DMS 273 (cell line): ENCODE measurements around the gene TYSND1.
"Not testable (repeated sequence)": the region's sequence is repeated elsewhere in the genome, so short reads cannot be mapped to it uniquely, and the experiment has no call there.

Experiments used
- DNase-seq: peaks from one replicate; lab custom pipeline; 2025; ENCODE audit not compliant: unreplicated experiment; lab: John Stamatoyannopoulos, UW

The TYSND1 gene

DNA sequence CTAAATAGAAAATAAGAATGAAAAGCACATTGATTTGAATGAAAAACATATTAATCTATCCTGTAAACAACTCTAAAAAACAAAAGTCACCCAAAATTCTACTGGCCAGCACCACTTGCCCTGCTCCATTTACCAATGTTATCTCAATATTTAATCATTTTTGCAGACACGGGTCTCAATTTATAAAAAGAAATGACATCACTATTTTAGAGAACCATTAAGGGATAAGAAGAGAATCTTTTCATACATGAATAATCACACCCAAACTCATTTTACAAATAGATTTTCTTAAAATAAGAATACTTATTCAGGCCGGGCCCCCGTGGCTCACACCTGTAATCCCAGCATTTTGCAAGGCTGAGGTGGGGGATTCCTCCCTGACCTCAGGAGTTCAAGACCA lies 19.9 kb upstream of the TYSND1 start:
- no peak for DNase-seq

DNA sequence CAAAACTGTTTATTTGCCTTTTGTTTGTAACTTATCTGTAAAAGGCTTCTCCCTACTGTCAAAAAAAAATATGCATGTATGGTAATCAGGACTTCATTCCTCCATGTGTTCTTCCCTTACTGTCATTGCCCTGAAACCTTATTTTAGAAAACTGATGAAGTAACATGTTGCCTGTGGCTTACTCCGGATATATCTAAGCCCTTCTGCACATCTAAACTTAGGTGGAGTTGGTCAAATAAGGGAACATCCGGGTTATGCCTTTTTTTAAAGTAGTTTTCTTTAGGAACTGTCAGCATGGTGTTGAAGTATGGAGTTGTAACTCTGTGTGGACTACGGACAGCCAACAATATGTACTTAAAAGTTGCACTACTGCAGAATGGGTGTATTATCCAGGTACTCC lies 17.7 kb upstream of the TYSND1 start:
- no peak for DNase-seq

DNA sequence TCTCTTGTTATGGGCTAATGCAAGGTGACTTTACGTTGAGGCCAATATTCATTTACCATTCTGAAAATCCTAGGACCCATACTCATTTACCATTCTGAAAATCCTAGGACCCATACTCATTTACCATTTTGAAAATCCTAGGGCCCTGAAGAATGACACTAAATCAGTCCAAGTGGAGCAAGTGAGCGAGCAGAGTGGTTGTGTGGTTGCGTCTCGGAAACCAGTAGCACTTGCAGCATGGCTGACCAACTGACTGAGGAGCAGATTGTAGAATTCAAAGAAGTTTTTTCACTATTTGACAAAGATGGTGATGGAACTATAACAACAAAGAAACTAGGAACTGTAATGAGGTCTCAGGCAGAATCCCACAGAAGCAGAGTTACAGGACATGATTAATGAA lies 16.9 kb upstream of the TYSND1 start:
- DNase-seq = no peak

DNA sequence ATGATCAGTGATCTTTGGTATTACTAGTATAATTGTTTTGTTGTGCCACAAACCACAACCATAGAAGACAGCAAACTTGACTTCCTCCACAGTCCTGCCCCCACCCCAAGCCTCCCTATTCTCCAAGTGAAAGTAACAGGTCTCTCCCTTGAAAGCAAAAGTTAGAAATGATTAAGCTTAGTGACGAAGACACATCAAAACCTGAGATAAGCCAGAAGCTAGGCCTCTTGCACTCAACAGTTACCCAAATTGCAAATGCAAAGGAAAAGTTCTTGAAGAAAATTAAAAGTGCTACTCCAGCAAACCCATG lies 16.3 kb upstream of the TYSND1 start:
- DNase-seq = no peak

DNA sequence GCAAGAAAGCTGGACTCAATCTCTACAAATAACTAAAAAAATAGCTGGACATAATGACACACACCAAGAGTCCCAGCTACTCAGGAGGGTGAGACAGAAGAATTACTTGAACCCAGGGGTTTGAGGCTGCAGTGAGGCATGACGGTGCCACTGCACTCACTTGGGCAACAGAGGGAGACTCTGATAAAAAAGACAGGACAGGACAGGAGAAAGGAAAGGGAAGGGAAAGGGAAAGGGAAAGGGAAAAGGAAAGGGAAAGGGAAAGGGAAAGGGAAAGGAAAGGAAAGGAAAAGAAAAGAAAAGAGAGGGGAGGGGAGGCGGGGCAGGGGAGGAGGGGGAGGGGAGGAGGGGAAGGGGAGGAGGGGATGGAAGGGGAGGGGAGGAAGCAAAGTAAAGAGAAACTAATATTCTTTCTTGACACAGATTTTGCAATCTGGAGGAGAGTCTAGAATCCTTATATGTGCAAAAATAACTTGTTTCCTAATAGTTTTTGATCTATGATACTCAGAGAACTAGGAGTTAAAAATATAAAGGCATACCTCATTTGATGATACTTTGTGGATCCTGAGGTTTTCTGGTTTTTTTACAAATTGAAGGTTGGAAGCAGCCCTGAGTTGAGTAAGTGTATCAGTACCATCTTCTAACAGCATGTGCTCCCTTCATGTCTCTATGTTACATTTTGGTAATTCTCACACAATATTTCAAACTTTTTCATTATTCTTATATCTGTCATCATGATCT lies 15.8 kb upstream of the TYSND1 start:
- no peak for DNase-seq

DNA sequence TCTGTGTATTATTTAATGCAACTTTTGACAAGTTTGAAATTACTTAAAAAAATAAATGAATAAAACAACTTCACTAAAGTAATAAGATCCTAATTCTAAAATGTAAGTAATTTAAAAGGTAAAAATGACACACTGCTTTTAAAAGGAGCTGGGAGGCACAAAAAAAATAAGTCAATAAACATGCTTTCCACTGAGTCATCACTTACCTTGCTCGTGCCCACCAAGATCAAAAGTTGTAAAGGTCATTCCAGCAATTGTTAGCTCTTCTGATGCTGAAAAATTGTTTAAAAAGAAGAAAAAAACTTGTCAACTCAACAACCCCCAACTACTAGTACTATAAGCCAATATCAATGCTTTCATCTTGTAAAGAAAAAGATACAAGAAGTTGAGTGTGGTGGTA lies 14.3 kb upstream of the TYSND1 start:
- no peak for DNase-seq

DNA sequence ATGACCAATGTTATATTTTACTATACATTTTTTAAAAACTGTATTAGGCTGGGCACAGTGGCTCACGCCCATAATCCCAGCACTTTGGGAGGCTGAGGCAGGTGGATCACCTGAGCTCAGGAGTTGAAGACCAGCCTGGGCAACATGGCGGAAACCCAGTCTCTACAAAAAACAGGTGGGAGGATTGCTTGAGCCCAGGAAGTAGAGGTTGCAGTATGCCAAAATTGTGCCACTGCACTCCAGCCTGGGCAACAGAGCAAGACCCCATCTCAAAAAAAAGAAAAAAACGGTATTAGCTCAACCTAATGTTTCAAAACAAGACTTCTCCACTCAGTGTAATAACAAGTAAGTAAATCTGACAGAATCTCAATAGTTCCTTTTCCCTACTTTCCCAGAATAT lies 12.9 kb upstream of the TYSND1 start:
- DNase-seq = not testable (repeated sequence)

DNA sequence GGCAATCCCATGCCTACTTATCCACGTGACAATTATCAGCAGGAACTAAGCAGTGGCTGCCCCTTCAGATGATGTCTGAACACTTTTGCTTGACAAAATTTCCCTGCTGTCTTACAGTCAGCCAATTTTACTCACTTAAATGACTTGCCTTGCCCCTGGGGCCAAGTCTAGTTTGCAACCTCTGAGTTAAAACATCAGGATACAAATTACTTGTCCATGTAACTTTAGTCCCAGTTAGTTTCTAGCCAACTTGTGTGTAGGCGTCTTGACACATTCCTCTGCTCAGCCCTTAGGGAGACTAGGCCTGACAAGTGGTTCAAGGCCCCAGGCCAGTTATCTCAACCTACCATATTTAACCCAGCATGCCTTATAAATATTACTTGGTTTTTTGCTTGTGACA lies 11.6 kb upstream of the TYSND1 start:
- no peak for DNase-seq

DNA sequence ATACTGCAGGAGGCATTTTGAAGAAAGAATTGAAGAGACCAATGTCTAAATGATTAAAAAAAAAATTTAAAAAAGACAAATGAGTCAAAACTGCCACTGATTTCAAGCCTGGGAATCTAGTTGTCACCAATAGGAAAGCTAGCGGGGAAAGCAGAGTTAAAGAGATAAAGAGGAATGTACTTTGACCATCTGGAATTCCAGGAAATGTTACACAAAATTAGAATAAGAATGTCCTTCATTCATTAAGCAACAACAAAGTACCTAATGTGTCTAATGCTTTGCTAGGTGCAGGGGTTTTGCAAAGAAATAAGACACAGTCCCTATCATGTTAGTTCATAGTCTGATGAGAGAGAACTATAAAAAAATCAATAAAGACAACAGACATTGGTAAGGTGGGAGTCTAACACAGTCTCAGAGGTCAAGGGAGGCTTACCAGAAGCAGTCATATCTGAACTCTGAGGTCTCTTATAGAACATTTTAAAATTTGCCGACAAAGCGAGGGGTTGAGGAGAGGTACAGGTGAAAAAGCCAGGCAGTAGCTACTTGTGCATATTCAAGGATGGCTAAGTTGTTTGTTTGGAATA lies 8.8 kb upstream of the TYSND1 start:
- DNase-seq = no peak

DNA sequence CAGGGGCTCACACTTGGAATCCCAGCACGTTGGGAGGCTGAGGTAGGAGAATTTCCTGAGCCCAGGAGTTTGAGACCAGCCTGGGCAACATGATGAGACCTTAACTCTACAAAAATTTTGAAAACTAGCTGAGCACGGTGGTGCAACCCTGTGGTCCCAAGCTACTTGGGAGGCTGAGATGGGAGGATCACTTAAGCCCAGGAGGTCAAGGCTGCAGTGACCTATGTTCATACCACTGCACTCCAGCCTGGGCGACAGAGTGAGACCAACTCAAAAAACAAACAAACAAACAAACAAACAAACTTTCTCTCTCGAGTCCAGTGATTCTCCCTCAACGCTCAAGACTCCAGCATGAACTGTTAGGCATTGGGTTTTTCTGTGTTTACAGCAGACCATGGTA lies 2.0 kb upstream of the TYSND1 start:
- no peak for DNase-seq

DNA sequence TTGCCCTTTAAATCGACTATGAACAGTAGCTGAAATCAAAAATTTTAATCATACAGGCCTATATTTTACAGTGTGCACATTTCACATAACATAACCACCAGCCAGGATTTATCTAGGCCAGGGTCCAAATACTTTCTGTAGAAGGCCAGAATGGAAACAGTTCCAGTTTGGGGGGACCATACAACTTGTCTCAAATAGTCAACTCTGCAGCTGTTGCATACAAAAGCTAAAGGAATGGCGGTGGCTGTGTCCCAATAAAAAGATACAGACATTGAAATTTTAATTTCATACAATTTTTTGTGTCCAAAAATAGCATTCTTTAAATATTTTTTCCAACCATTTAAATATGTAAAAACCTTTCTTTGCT lies 742 bp upstream of the TYSND1 start:
- DNase-seq = no peak

DNA sequence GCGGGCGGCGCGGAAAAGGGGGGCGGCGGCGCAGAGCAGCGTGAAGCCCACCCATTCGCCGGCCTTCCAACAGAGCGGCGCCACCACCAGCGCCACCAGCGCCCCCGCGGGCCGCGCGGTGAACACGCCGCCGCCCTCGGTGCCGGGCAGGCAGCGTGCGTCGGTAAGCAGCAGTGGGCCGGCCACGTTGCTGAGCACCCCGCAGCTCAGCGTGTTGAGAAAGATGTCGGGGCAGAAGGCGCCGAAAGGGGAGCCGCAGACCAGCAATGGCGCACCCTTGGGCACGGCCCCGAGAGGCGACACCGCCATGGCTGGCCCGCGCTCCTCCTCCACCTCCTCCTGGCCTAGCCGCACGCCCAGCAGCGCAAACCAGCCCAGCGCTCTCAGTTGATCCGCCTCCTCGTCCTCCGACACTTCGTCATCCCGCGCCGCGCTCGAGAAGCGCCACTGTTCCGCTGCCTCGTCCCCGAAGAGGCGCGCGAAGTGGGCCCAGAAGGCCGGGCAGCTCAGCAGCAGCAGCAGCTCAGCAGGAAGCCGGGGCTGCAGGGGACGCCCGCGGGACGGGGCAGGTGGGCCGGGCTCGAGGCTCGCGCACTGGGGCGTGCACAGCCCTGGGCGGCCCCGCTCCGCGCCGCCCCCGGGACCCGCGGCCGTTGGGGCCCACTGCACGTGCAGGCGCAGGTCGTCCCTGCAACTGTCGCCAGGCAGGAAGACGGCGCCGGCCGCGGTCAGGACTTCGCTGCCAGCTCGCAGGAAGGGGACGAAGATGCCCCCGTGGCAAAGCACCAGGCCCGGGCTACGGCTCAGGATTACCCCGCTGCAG lies 623 bp downstream of the TYSND1 start:
- peak; percentile 79 for DNase-seq

DNA sequence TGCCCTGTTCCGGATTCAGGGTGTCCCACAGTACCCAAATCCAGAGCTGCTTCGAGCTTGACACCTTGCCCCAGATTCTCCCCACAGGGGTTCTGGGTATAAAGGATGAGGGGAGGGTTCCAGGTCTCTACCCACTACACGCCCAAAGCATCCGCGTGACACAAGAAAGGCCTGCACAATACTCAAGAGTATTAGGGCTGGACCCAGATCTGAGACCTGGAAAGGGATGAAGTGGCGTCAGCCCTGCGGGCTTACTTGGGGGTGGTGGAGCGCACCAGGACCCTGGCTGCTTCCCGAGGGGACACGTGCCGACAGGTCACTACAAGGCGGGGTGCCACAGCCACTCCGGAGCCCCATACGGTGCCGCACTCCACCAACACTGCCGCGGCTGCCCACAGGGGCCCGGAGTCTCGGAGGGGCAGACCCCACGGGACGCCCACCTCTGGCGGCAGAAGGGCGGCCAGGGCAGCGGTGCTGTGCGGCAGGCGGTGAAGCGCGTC lies 1.3 kb downstream of the TYSND1 start:
- peak; percentile 43 for DNase-seq

DNA sequence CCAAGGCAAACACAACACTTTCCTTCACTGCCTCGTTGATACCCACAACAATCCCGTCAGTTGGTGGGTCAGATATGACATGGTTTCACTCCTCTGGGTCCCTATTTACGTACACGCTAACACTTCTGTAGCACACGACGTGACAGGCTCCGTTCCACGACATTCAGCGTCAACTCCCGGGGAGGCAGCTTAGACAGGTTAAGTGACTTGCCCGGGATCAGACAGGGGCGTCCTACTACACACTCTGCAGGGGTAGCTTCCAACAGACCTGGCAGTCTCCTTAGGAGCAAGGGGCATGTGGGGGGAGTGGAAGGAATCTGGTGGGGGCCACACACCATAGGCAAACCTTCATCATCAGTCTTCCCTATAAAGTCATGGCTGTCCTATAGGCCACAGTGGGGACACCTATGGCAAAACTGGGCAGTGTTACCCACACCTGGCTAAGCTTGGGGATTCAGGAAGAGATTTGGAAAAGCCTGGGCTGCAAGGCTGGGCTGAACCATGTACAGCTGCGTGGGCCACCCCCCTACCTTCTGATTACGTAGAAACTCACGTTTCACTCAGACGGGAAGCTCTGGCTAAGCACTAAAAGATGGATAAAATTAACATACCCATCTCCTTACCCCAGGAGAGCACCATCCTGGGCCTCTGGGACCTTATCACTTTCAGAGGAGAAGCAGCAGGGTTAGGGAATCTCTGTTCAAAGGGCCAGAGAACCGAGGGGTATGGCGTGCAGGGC lies 2.0 kb downstream of the TYSND1 start:
- no peak for DNase-seq

DNA sequence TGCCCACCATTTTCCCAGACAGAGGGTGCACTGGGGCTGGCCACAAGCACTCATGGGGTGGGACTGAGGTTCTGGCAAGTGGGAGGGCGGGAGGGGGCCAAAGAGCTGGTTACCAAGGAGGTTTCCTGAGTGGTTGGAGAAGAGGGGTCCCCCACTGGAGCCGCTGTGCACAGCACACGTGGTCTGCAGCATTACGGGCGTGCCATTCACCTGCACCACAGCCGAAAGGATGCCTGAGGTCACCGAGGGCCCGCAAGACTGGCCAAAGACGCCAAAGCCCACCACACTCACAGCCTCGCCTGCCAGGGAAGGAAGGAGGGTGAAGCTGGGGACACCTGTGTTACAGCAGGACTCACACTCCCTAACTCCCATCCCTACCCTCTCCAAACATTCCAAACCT lies 3.9 kb downstream of the TYSND1 start:
- no peak for DNase-seq

DNA sequence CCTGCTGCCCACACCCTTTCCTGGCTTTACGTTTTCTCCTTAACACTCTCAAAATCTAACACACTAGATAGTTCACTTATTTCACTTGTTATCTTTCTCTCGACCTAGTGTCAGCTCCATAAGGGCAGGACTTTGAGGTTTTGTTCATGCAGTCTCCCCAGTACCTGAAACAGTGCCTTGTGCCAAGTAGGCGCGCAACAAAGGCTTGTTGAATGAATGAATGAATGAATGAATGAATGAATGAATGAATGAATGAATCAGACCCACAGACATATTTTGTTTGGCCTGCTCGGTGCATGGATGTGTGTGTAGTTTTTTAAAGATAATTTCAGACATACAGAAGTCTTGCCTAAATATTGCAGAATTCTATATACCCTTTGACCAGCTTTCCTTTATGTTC lies 6.2 kb downstream of the TYSND1 start:
- no peak for DNase-seq

DNA sequence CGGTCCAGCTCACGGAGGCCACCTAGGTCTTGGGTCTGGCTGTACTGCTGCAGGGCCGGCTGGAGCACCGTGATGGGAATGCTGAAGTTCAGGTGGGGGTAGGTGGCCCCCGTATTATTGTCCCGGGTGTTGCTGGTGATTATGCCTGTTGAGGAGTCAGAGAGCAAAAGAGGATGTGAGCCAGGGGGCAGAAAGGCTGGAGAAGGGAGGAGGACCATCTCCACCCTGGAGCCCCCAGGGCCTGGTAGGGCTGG lies 6.6 kb downstream of the TYSND1 start:
- DNase-seq = no peak

DNA sequence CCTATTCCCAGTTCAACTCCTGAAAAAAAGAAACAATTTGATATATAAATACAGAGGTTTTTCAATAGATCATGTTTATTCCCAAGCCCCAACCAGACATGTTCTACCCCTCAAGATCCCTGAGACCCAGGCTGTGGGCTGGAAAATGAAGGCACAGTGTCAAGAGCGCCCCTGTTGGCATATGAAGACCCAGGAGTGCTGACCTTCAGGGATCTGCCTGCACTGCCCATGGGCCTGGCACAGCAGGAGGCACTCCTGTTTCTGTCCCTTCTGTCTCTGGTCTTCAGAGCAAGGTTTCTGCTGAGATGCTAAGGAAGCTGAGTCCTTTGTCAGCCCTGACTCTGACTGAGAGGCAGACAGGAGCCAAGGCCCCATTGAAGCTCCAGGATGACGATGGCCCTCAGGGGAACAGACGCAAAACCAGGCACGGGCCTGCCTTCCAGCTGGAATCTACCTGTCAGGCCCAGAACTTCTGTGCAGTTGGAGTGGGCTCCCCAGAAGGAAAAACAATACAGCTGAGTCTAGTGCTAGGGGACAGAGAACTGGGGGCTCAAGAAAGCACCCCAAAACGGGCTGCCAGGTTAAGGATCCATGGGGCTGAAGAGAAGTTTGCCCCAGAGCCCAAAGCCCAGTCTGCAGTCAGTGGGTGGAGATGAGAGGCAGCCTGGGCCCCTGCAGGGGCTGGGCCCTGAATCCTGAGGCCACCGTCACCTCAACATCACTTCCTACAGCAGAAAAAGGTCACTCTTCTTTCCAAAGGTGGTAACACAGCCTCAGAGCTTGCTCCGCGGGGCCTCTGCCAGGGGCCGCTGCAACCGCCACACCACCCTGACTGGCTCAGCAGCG lies 7.1 kb downstream of the TYSND1 start:
- DNase-seq = no peak

DNA sequence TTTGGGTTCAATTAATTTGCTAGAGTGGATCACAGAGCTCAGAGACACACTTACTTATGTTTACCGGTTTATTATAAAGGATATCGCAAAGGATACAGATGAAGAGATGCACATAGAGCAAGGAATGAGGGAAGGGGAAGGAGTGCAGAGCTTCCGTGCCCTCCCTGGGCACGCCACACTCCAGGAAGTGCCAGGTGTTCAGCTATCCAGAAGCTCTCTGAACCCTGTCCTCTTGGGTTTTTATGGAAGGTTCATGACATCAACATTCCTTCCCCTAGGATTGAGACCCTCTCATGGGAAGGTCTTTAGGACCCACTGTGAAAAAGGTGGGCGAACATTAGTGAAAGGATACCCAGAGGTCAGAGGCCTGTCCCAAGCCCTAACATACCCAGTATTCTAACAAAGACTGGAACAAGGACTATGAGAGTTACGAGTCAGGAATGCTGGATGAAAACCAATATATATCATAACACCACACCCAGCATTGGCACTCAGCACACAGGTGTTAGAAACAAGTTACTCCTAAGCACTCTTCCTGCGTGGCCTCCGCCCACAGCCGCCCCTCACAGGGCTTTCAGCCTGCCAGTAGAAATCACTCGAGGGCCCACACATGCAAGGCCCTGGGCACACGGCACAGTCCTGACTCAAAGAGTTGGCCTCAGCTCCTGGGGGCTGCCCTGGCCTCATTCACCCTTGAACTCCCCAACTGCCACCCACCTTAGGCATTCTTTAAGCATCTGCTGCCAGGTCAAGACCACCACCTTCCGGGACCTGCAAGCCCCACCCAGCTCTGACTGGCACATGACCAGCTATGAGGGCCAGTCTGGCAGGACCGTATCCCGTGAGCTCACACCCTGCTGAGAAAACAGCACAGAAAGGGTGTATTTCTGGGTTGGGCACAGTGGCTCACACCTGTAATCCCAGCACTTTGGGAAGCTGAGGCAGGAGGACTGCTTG lies 8.3 kb downstream of the TYSND1 start:
- no peak for DNase-seq

DNA sequence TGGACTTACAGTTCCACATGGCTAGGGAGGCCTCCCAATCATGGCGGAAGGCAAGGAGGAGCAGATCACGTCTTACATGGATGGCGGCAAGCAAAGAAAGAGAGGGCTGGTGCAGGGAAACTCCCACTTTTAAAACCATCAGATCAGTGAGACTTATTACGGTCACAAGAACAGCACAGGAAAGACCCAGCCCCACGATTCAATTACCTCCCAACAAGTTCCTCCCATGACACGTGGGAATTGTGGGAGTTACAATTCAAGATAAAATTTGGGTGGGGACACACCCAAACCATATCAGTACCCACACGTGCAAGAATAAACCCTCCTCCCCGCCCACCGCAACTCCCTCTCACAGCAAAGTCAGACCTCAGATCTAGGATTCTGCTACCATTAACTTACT lies 9.4 kb downstream of the TYSND1 start:
- no peak for DNase-seq
